WTC11 (cell line): ENCODE measurements around the gene GRB10.

Source experiments
- FOXJ3 ChIP-seq: sonication (generic); formaldehyde crosslinking; IDR thresholded peaks from 2 replicates; pipeline ENCODE4 v1.9.0; 2021; ENCODE audit warnings: missing genetic modification reagents, mild to moderate bottlenecking, borderline replicate concordance
- RELA ChIP-seq: sonication (generic); formaldehyde crosslinking; IDR thresholded peaks from 2 replicates; pipeline ENCODE4 v1.8.1; 2022; ENCODE audit warnings: missing genetic modification reagents, mild to moderate bottlenecking, borderline replicate concordance
- SP1 ChIP-seq: sonication (generic); formaldehyde crosslinking; conservative IDR thresholded peaks from 2 replicates; pipeline ENCODE4 v1.8.1; 2022; ENCODE audit warnings: missing genetic modification reagents
- TF ChIP-seq, protein P1 (sequence below): fragments of 200-600 bp; IDR thresholded peaks from 2 replicates; pipeline ENCODE4 v1.8.0; 2022; ENCODE audit warnings: antibody characterized with exemption
- TF ChIP-seq, protein P2 (sequence below): fragments of 250-450 bp; sonication (Bioruptor Pico); IDR thresholded peaks from 2 replicates; pipeline ENCODE4 v1.9.0; 2021; ENCODE audit warnings: mild to moderate bottlenecking, borderline replicate concordance
- TF ChIP-seq, protein P3 (sequence below): sonication (generic); formaldehyde crosslinking; IDR thresholded peaks from 2 replicates; pipeline ENCODE4 v1.8.0; 2022; ENCODE audit warnings: mild to moderate bottlenecking, missing genetic modification reagents
- TF ChIP-seq, protein P4 (sequence below): sonication (generic); formaldehyde crosslinking; IDR thresholded peaks from 2 replicates; pipeline ENCODE4 v1.8.1; 2023; ENCODE audit warnings: mild to moderate bottlenecking, missing genetic modification reagents, moderate library complexity

DNA sequence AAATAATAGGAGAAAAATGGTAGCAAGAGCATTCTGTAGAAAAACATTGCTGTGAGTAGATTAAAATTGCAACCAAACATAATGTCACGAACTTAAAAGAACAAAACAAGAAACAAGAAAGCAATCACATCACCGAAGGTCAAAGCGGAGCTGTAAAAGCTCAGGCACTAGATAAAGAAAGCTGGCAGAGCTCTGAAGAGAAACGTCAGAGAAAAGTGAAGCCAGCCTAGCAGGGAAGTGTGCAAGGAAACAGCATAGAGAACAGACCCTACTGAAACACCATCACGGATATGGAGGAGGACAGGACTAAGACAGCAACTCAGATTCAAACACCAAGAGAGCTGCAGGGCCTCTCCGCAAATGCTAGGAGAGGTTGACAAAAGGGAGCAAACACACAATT, 195.0 kb downstream of the GRB10 start:
- TF ChIP-seq, protein P1, sequence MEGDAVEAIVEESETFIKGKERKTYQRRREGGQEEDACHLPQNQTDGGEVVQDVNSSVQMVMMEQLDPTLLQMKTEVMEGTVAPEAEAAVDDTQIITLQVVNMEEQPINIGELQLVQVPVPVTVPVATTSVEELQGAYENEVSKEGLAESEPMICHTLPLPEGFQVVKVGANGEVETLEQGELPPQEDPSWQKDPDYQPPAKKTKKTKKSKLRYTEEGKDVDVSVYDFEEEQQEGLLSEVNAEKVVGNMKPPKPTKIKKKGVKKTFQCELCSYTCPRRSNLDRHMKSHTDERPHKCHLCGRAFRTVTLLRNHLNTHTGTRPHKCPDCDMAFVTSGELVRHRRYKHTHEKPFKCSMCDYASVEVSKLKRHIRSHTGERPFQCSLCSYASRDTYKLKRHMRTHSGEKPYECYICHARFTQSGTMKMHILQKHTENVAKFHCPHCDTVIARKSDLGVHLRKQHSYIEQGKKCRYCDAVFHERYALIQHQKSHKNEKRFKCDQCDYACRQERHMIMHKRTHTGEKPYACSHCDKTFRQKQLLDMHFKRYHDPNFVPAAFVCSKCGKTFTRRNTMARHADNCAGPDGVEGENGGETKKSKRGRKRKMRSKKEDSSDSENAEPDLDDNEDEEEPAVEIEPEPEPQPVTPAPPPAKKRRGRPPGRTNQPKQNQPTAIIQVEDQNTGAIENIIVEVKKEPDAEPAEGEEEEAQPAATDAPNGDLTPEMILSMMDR = no peak
- TF ChIP-seq, protein P2, sequence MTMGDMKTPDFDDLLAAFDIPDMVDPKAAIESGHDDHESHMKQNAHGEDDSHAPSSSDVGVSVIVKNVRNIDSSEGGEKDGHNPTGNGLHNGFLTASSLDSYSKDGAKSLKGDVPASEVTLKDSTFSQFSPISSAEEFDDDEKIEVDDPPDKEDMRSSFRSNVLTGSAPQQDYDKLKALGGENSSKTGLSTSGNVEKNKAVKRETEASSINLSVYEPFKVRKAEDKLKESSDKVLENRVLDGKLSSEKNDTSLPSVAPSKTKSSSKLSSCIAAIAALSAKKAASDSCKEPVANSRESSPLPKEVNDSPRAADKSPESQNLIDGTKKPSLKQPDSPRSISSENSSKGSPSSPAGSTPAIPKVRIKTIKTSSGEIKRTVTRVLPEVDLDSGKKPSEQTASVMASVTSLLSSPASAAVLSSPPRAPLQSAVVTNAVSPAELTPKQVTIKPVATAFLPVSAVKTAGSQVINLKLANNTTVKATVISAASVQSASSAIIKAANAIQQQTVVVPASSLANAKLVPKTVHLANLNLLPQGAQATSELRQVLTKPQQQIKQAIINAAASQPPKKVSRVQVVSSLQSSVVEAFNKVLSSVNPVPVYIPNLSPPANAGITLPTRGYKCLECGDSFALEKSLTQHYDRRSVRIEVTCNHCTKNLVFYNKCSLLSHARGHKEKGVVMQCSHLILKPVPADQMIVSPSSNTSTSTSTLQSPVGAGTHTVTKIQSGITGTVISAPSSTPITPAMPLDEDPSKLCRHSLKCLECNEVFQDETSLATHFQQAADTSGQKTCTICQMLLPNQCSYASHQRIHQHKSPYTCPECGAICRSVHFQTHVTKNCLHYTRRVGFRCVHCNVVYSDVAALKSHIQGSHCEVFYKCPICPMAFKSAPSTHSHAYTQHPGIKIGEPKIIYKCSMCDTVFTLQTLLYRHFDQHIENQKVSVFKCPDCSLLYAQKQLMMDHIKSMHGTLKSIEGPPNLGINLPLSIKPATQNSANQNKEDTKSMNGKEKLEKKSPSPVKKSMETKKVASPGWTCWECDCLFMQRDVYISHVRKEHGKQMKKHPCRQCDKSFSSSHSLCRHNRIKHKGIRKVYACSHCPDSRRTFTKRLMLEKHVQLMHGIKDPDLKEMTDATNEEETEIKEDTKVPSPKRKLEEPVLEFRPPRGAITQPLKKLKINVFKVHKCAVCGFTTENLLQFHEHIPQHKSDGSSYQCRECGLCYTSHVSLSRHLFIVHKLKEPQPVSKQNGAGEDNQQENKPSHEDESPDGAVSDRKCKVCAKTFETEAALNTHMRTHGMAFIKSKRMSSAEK (CRISPR knock-in tag) = no peak
- no peak for TF ChIP-seq SP1 (CRISPR knock-in tag)
- TF ChIP-seq, protein P3, sequence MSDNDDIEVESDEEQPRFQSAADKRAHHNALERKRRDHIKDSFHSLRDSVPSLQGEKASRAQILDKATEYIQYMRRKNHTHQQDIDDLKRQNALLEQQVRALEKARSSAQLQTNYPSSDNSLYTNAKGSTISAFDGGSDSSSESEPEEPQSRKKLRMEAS (CRISPR knock-in tag) = no peak
- TF ChIP-seq FOXJ3 = no peak
- TF ChIP-seq RELA (CRISPR knock-in tag) = no peak
- TF ChIP-seq, protein P4, sequence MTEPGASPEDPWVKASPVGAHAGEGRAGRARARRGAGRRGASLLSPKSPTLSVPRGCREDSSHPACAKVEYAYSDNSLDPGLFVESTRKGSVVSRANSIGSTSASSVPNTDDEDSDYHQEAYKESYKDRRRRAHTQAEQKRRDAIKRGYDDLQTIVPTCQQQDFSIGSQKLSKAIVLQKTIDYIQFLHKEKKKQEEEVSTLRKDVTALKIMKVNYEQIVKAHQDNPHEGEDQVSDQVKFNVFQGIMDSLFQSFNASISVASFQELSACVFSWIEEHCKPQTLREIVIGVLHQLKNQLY (CRISPR knock-in tag) = no peak
